ENCODE results near the gene CCDC57.

DNA sequence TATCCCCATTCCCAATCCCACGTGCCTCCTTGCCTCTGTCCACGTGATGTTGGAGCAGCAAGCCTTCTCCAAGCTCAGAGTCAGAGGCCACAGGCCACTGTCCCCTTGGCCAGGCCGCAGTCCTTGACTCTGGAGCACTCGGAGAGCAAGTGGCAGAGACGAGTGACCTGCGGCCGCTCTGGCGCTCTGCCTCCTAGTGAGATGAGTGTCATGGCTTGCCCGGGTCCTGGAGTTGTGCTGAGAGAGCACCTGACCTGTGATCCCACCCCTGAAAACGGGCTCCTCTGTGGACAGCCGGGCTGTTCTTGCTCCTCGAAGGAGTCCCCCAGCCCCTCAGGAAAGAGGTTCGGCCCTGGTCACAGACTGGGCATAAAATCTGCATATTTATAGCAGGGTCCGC is 104.6 kb downstream of the CCDC57 start:
- TF ChIP-seq, protein P1, sequence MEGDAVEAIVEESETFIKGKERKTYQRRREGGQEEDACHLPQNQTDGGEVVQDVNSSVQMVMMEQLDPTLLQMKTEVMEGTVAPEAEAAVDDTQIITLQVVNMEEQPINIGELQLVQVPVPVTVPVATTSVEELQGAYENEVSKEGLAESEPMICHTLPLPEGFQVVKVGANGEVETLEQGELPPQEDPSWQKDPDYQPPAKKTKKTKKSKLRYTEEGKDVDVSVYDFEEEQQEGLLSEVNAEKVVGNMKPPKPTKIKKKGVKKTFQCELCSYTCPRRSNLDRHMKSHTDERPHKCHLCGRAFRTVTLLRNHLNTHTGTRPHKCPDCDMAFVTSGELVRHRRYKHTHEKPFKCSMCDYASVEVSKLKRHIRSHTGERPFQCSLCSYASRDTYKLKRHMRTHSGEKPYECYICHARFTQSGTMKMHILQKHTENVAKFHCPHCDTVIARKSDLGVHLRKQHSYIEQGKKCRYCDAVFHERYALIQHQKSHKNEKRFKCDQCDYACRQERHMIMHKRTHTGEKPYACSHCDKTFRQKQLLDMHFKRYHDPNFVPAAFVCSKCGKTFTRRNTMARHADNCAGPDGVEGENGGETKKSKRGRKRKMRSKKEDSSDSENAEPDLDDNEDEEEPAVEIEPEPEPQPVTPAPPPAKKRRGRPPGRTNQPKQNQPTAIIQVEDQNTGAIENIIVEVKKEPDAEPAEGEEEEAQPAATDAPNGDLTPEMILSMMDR (IDR thresholded peaks at IDR 0.05; ENCODE audit: low read depth, low read length), result no peak
- TF ChIP-seq EZH2phosphoT487 (IDR thresholded peaks at IDR 0.05; ENCODE audit: low read depth), result no peak

All from OCI-LY3 (cell line).